OCI-LY7 (cell line): ENCODE measurements around the gene DOCK3. TPM values are rescaled to one million over a fixed set of nuclear protein-coding genes. Genes with fewer than 3 reads are reported as not detected.

Source experiments
- BruUV-seq: library from RNA; stranded (reverse); fragments of 400-500 nt; replicated peaks from 2 replicates; lab custom pipeline; 2021; lab: Mats Ljungman, UMichigan
- CTCF ChIA-PET: fragments of 300-600 bp; sonication (Branson Sonifier 250); formaldehyde crosslinking; loops from one replicate; lab custom pipeline; 2022; ENCODE audit warnings: antibody characterized with exemption; ENCODE audit not compliant: unreplicated experiment; lab: Charles Lee
- POLR2A ChIA-PET: fragments of 300-600 bp; sonication (Branson Sonifier 250); formaldehyde crosslinking; loops from one replicate; lab custom pipeline; 2022; ENCODE audit warnings: antibody characterized with exemption; lab: Charles Lee
- DNase-seq: peaks from one replicate; pipeline ENCODE4 v3.0.0-alpha.2; 2015; ENCODE audit warnings: low spot score
- H2AFZ ChIP-seq: fragments of 200-600 bp; sonication (generic), shearing (Covaris generic); 2 replicates; pipeline ENCODE4 v1.6.1; 2014; ENCODE audit warnings: mild to moderate bottlenecking, antibody characterized with exemption, low read length, moderate library complexity
- H3K27ac ChIP-seq: fragments of 200-600 bp; sonication (generic); 2 replicates; pipeline ENCODE4 v1.5.1; 2014; ENCODE audit warnings: mixed run types, low read depth, mild to moderate bottlenecking, moderate library complexity, low read length, inconsistent platforms; ENCODE audit not compliant: poor library complexity, severe bottlenecking
- H3K36me3 ChIP-seq: fragments of 200-600 bp; sonication (generic); 2 replicates; pipeline ENCODE4 v1.6.1; 2014; ENCODE audit warnings: mild to moderate bottlenecking, antibody characterized with exemption, low read length, moderate library complexity, mixed read lengths; ENCODE audit not compliant: insufficient read depth
- H3K4me1 ChIP-seq: fragments of 200-600 bp; sonication (generic); 2 replicates; pipeline ENCODE4 v1.5.1; 2014; ENCODE audit warnings: mild to moderate bottlenecking, low read length; ENCODE audit not compliant: insufficient read depth, poor library complexity, severe bottlenecking
- H3K4me2 ChIP-seq: fragments of 200-600 bp; sonication (generic); 2 replicates; pipeline ENCODE4 v1.6.1; 2014; ENCODE audit warnings: mild to moderate bottlenecking, low read length
- H3K4me3 ChIP-seq: fragments of 200-600 bp; sonication (generic); 2 replicates; pipeline ENCODE4 v1.5.1; 2014; ENCODE audit warnings: mild to moderate bottlenecking, low read depth, low read length; ENCODE audit not compliant: poor library complexity, severe bottlenecking
- H3K79me2 ChIP-seq: fragments of 200-600 bp; sonication (generic); 2 replicates; pipeline ENCODE4 v1.6.1; 2016; ENCODE audit warnings: low read depth, mild to moderate bottlenecking, low read length, moderate library complexity, mixed read lengths; ENCODE audit not compliant: insufficient read depth
- H3K9me2 ChIP-seq: fragments of 200-600 bp; sonication (generic); 2 replicates; pipeline ENCODE4 v1.6.1; 2016; ENCODE audit warnings: mild to moderate bottlenecking, low read length, mixed read lengths; ENCODE audit not compliant: insufficient read depth
- H3K9me3 ChIP-seq: fragments of 200-600 bp; sonication (generic); 2 replicates; pipeline ENCODE4 v1.6.1; 2014; ENCODE audit warnings: mild to moderate bottlenecking, mixed run types, low read length, mixed read lengths
- H4K20me1 ChIP-seq: fragments of 200-600 bp; sonication (generic); 2 replicates; pipeline ENCODE4 v1.6.1; 2014; ENCODE audit warnings: mild to moderate bottlenecking, antibody characterized with exemption, low read length, moderate library complexity, mixed read lengths; ENCODE audit not compliant: insufficient read depth
- EZH2phosphoT487 ChIP-seq: fragments of 200-600 bp; sonication (generic); IDR thresholded peaks from 2 replicates; pipeline ENCODE4 v1.6.1; 2018; ENCODE audit warnings: low read depth, borderline replicate concordance, mild to moderate bottlenecking, mixed run types, antibody characterized with exemption, low read length, moderate library complexity, mixed read lengths
- intact Hi-C: fragments of 100-400 bp; cut with micrococcal nuclease; formaldehyde crosslinking; loops from one replicate; pipeline ENCODE4 v1.10.0; 2022; ENCODE audit not compliant: unreplicated experiment
- total RNA-seq, 2 experiments: library from RNA; depleted of rRNA in 1 of 2; stranded (reverse); fragments of >200 nt in 1 of 2; shearing (Covaris generic) in 1 of 2; gene quantifications; 2 replicates each; pipeline ENCODE4 v1.2.3, GENCODE V29; 2014 to 2022
- TF ChIP-seq, protein P1 (sequence below): fragments of 200-600 bp; sonication (generic); conservative IDR thresholded peaks from 2 replicates; pipeline ENCODE4 v1.5.1; 2014; ENCODE audit warnings: mild to moderate bottlenecking, antibody characterized with exemption, low read length, moderate library complexity, mixed read lengths

Gene DOCK3
- total RNA-seq, 2 experiments from 2014 or later = not detected

DNA sequence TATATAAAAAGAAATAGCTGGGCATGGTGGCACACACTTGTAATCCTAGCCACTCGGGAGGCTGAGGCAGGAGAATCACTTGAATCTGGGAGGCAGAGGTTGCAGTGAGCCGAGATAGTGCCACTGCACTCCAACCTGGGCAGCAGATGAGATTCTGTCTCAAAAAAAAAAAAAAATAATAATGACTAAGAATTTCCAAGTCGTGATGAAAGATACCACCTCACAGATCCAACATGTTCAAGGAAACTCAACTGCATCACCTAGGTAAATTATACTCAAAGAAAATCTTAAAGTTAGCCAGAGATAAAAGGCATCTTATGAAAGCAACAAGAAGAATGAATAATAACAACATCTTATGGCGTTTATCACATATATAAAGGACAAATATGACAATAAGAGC lies 50.1 kb downstream of the DOCK3 start:
- CTCF ChIA-PET = no interaction called here
- H4K20me1 ChIP-seq = no peaks in the 10 kb centered on the region
- POLR2A ChIA-PET = no interaction called here
- H3K36me3 ChIP-seq = no peaks in the 10 kb centered on the region
- H3K4me3 ChIP-seq = no peak overlapping the region
- H2AFZ ChIP-seq = no peak overlapping the region
- TF ChIP-seq EZH2phosphoT487 = no peak
- TF ChIP-seq, protein P1, sequence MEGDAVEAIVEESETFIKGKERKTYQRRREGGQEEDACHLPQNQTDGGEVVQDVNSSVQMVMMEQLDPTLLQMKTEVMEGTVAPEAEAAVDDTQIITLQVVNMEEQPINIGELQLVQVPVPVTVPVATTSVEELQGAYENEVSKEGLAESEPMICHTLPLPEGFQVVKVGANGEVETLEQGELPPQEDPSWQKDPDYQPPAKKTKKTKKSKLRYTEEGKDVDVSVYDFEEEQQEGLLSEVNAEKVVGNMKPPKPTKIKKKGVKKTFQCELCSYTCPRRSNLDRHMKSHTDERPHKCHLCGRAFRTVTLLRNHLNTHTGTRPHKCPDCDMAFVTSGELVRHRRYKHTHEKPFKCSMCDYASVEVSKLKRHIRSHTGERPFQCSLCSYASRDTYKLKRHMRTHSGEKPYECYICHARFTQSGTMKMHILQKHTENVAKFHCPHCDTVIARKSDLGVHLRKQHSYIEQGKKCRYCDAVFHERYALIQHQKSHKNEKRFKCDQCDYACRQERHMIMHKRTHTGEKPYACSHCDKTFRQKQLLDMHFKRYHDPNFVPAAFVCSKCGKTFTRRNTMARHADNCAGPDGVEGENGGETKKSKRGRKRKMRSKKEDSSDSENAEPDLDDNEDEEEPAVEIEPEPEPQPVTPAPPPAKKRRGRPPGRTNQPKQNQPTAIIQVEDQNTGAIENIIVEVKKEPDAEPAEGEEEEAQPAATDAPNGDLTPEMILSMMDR = no peak
- no peak overlapping the region for H3K27ac ChIP-seq
- H3K4me2 ChIP-seq = no peak overlapping the region
- intact Hi-C loops = no loop called here
- no peaks in the 10 kb centered on the region for H3K9me3 ChIP-seq
- no peaks in the 10 kb centered on the region for H3K9me2 ChIP-seq
- no TSS peak for BruUV-seq
- DNase-seq = no peak
- H3K4me1 ChIP-seq = no peaks in the 10 kb centered on the region
- H3K79me2 ChIP-seq = no peaks in the 10 kb centered on the region

DNA sequence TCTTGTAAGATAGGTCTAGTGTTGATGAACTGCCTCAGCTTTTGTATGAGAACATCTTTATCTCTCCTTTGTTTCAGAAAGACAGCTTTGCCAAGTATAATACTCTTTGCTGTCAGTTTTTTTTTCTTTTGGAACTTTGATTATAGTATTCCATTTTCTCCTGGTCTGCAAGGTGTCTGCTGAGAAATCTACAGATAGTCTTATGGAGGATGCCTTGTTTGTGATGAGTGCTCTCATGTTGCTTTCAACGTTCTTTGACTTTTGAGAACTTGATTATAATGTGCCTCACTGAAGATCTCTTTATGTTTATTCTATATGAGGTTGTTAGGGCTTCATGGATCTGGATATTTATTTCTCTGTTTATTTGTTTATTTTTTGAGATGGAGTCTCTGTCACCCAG lies 60.3 kb downstream of the DOCK3 start:
- BruUV-seq = no TSS peak
- Histone ChIP-seq H3K4me3 (no peak overlapping the region), H3K36me3 (no peaks in the 10 kb centered on the region), H3K4me1 (no peaks in the 10 kb centered on the region), H3K27ac (no peak overlapping the region), H3K9me2 (no peaks in the 10 kb centered on the region), H2AFZ (no peak overlapping the region), H4K20me1 (no peaks in the 10 kb centered on the region), H3K79me2 (no peaks in the 10 kb centered on the region), H3K9me3 (no peaks in the 10 kb centered on the region), H3K4me2 (no peak overlapping the region)
- ChIA-PET CTCF (no interaction called here), POLR2A (no interaction called here)
- DNase-seq = no peak
- no peak for TF ChIP-seq EZH2phosphoT487
- TF ChIP-seq, protein P1 = no peak
- intact Hi-C loops = no loop called here

DNA sequence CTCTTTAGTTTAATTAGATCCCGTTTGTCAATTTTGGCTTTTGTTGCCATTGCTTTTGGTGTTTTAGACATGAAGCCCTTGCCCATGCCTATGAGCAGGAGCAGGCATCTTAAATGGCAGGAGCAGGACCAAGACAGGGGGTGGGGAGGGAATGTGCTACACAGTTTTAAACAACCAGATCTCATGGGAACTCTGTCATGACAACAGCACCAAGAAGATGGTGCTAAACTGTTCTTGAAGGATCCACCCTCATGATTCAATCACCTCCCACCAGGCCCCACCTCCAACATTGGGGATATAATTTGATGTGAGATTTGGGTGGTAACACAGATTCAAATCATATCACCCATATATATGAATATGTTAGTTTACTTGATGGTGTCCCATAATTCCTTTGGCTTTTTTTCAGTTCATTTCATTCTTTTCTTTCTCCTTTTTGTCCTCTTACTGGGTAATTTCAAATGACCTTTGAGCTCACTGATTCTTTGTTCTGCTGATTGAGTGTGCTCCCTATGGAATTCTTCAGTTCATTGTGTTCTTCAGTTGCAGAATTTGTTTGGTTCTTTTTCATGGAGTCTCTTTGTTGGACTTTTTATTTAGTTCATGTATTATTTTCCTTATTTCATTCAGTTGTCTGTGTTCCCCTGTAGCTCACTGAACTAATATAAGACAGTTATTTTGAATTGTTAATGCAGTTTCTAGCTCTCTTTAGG lies 62.6 kb downstream of the DOCK3 start:
- Histone ChIP-seq H2AFZ (no peak overlapping the region), H4K20me1 (no peaks in the 10 kb centered on the region), H3K9me2 (no peaks in the 10 kb centered on the region), H3K27ac (no peak overlapping the region), H3K4me2 (no peak overlapping the region), H3K4me1 (no peaks in the 10 kb centered on the region), H3K4me3 (no peak overlapping the region), H3K36me3 (no peaks in the 10 kb centered on the region), H3K9me3 (no peaks in the 10 kb centered on the region), H3K79me2 (no peaks in the 10 kb centered on the region)
- DNase-seq = no peak
- POLR2A ChIA-PET = no interaction called here
- CTCF ChIA-PET = no interaction called here
- BruUV-seq = no TSS peak
- intact Hi-C loops = no loop called here
- TF ChIP-seq, protein P1 = no peak
- no peak for TF ChIP-seq EZH2phosphoT487
